Common myeloid progenitor, CD34-positive (primary cell): ENCODE data around the gene RNF183.
A peak's percentile ranks its signal among the peaks of the same experiment; 100 is the strongest.

Experiments
- CTCF ChIA-PET: fragments of 350-600 bp; sonication (Branson Sonifier 250); formaldehyde crosslinking; loops from one replicate; lab custom pipeline; 2021; ENCODE audit warnings: antibody characterized with exemption; lab: Charles Lee
- POLR2A ChIA-PET: fragments of 350-600 bp; sonication (Branson Sonifier 250); formaldehyde crosslinking; loops from one replicate; lab custom pipeline; 2021; ENCODE audit warnings: antibody characterized with exemption; lab: Charles Lee
- DNase-seq, 3 donors: peaks; one replicate each; pipeline versions ENCODE4 v3.0.0 to v3.0.0-alpha.2; 2013
- H3K27ac ChIP-seq, 2 experiments: 1 replicate in 1 of 2; 2 replicates in 1 of 2; pipeline ENCODE4 v1.7.0; 2013; ENCODE audit warnings: inconsistent platforms in 2 of 2, low read length in 2 of 2, mild to moderate bottlenecking in 2 of 2, low read depth in 1 of 2, moderate library complexity in 1 of 2; ENCODE audit not compliant: severe bottlenecking in 2 of 2, insufficient read depth in 1 of 2, poor library complexity in 1 of 2
- H3K27me3 ChIP-seq, 5 experiments: replicated peaks in 2 of 5; 1 replicate in 3 of 5; 2 replicates in 2 of 5; pipeline versions ENCODE4 v1.6.1 to v1.7.0; 2013; ENCODE audit warnings: low read length in 4 of 5, mild to moderate bottlenecking in 2 of 5, moderate library complexity in 2 of 5, inconsistent platforms in 1 of 5; ENCODE audit not compliant: insufficient read depth in 5 of 5, control insufficient read depth in 4 of 5
- H3K36me3 ChIP-seq, 4 experiments: 1 replicate in 2 of 4; 2 replicates in 2 of 4; pipeline versions ENCODE4 v1.6.1 to v1.7.0; 2013; ENCODE audit warnings: low read length in 3 of 4, control low read depth in 1 of 4, mild to moderate bottlenecking in 1 of 4; ENCODE audit not compliant: control insufficient read depth in 4 of 4, insufficient read depth in 4 of 4
- H3K4me1 ChIP-seq, 4 experiments: 1 replicate in 3 of 4; 2 replicates in 1 of 4; pipeline versions ENCODE4 v1.6.1 to v1.7.1; 2013; ENCODE audit warnings: low read length in 3 of 4, mild to moderate bottlenecking in 3 of 4, control low read depth in 1 of 4, inconsistent platforms in 1 of 4, moderate library complexity in 1 of 4; ENCODE audit not compliant: control insufficient read depth in 4 of 4, insufficient read depth in 4 of 4; ENCODE audit errors: control extremely low read depth in 1 of 4
- H3K4me3 ChIP-seq, 7 experiments: 1 replicate in 4 of 7; 2 replicates in 3 of 7; pipeline versions ENCODE4 v1.5.1 to v1.7.0; 2013; ENCODE audit warnings: mild to moderate bottlenecking in 7 of 7, low read length in 6 of 7, moderate library complexity in 6 of 7, inconsistent platforms in 2 of 7, low read depth in 2 of 7, control low read depth in 1 of 7; ENCODE audit not compliant: insufficient read depth in 4 of 7, control insufficient read depth in 1 of 7; ENCODE audit errors: extremely low read depth in 1 of 7
- H3K9me3 ChIP-seq, 5 experiments: 1 replicate in 4 of 5; 2 replicates in 1 of 5; pipeline versions ENCODE4 v1.6.1 to v1.7.1; 2013; ENCODE audit warnings: low read length in 4 of 5, mild to moderate bottlenecking in 2 of 5, inconsistent platforms in 1 of 5, low read depth in 1 of 5, moderate library complexity in 1 of 5; ENCODE audit not compliant: control insufficient read depth in 4 of 5, insufficient read depth in 2 of 5; ENCODE audit errors: control extremely low read depth in 1 of 5
- WGBS: methylation state at CpG from one replicate; pipeline ENCODE4 v1.1.5; 2013; ENCODE audit not compliant: insufficient coverage; 5-methylcytosine and 5-hydroxymethylcytosine counted together

The RNF183 gene

GRCh38 chr9:113320051-113320450 lies 16.9 kb upstream of the RNF183 start:
- no peaks in the 10 kb centered on the region for H3K27me3 ChIP-seq
- H3K4me1 ChIP-seq, result no peaks in the 10 kb centered on the region
- CTCF ChIA-PET, result interaction anchor here (1.0 to 2.7 kb wide), 4 partner anchors 8 to 28 kb away, joined by 3 to 12 read pairs (median 8); partner anchors contain the start of gene WDR31
- H3K9me3 ChIP-seq, result no peaks in the 10 kb centered on the region
- no peak overlapping the region for H3K4me3 ChIP-seq
- no peak overlapping the region for H3K27ac ChIP-seq
- 93% methylated on average over 3 of the region's 3 CpGs for WGBS
- H3K36me3 ChIP-seq, result peaks cover 5 to 39% (median 10%) of the 10 kb centered on the region in 4 experiments
- DNase-seq, result no peak
- POLR2A ChIA-PET, result no interaction called here

GRCh38 chr9:113319054-113319453 lies 15.9 kb upstream of the RNF183 start:
- ChIA-PET CTCF (interaction anchor here (0.8 to 2.7 kb wide), 6 partner anchors 10 to 339 kb away, joined by 3 to 12 read pairs (median 4); partner anchors contain the start of gene WDR31), POLR2A (no interaction called here)
- no peaks in the 10 kb centered on the region for H3K4me1 ChIP-seq
- H3K27me3 ChIP-seq, result no peaks in the 10 kb centered on the region
- 100% methylated on average over 2 of the region's 2 CpGs for WGBS
- peaks cover 5 to 39% (median 10%) of the 10 kb centered on the region in 4 experiments for H3K36me3 ChIP-seq
- no peak for DNase-seq
- H3K9me3 ChIP-seq, result no peaks in the 10 kb centered on the region
- H3K4me3 ChIP-seq, result no peak overlapping the region
- H3K27ac ChIP-seq, result no peak overlapping the region

GRCh38 chr9:113317777-113318176 lies 14.6 kb upstream of the RNF183 start:
- Histone ChIP-seq H3K4me3 (no peak overlapping the region), H3K4me1 (no peaks in the 10 kb centered on the region), H3K27ac (no peak overlapping the region), H3K36me3 (peaks cover 5 to 37% (median 10%) of the 10 kb centered on the region in 4 experiments), H3K9me3 (no peaks in the 10 kb centered on the region), H3K27me3 (no peaks in the 10 kb centered on the region)
- ChIA-PET POLR2A (no interaction called here), CTCF (interaction anchor here (1.2 to 2.7 kb wide), 5 partner anchors 9 to 340 kb away, joined by 3 to 12 read pairs (median 5); no protein-coding TSS in a partner anchor)
- DNase-seq, result peak in 2 of 3 donors; percentile 10 to 22
- WGBS, result 100% methylated on average over 2 of the region's 2 CpGs

GRCh38 chr9:113316030-113316429 lies 12.9 kb upstream of the RNF183 start:
- 100% methylated on average over 3 of the region's 4 CpGs for WGBS

GRCh38 chr9:113315231-113315630 lies 12.1 kb upstream of the RNF183 start:
- peaks cover 5 to 29% (median 10%) of the 10 kb centered on the region in 4 experiments for H3K36me3 ChIP-seq
- H3K4me1 ChIP-seq, result no peaks in the 10 kb centered on the region
- POLR2A ChIA-PET, result interaction anchor here (0.7 kb wide), 1 partner anchor 13 kb away, joined by 3 read pairs; no protein-coding TSS in a partner anchor
- H3K9me3 ChIP-seq, result no peaks in the 10 kb centered on the region
- H3K27ac ChIP-seq, result no peak overlapping the region
- CTCF ChIA-PET, result interaction anchor here (1.3 to 1.6 kb wide), 2 partner anchors 35 to 164 kb away, joined by 3 read pairs; partner anchors contain the start of gene SLC31A2
- no peak overlapping the region for H3K4me3 ChIP-seq
- DNase-seq, result no peak
- H3K27me3 ChIP-seq, result no peaks in the 10 kb centered on the region

More at GRCh38 chr9:113316030-113316429, 12.9 kb upstream of the RNF183 start:
- Histone ChIP-seq H3K27me3 (no peaks in the 10 kb centered on the region), H3K27ac (no peak overlapping the region), H3K4me1 (no peaks in the 10 kb centered on the region), H3K36me3 (peaks cover 5 to 35% (median 10%) of the 10 kb centered on the region in 4 experiments), H3K4me3 (no peak overlapping the region), H3K9me3 (no peaks in the 10 kb centered on the region)
- CTCF ChIA-PET, result interaction anchor here (0.7 to 1.3 kb wide), 3 partner anchors 93 to 224 kb away, joined by 3 to 4 read pairs (median 3); partner anchors contain the start of gene SLC31A2
- DNase-seq, result no peak
- POLR2A ChIA-PET, result interaction anchor here (0.7 kb wide), 1 partner anchor 12 kb away, joined by 3 read pairs; no protein-coding TSS in a partner anchor

GRCh38 chr9:113313261-113313660 lies 10.1 kb upstream of the RNF183 start:
- Histone ChIP-seq H3K9me3 (no peaks in the 10 kb centered on the region), H3K4me3 (no peak overlapping the region), H3K27me3 (no peaks in the 10 kb centered on the region), H3K27ac (no peak overlapping the region), H3K4me1 (no peaks in the 10 kb centered on the region), H3K36me3 (peaks cover under 1 to 13% (median 6%) of the 10 kb centered on the region in 4 experiments)
- CTCF ChIA-PET, result interaction anchor here (1.2 kb wide), 1 partner anchor 87 kb away, joined by 3 read pairs; no protein-coding TSS in a partner anchor
- POLR2A ChIA-PET, result no interaction called here
- no peak for DNase-seq
- 98% methylated on average over 5 of the region's 5 CpGs for WGBS

- H3K4me1 ChIP-seq, result no peaks in the 10 kb centered on the region
- H3K9me3 ChIP-seq, result no peaks in the 10 kb centered on the region
- no peaks in the 10 kb centered on the region for H3K27me3 ChIP-seq
- H3K36me3 ChIP-seq, result peaks cover 0 to 6% (median 4%) of the 10 kb centered on the region in 4 experiments
- H3K27ac ChIP-seq, result no peak overlapping the region
- H3K4me3 ChIP-seq, result no peak overlapping the region
- no peak for DNase-seq
- 83% methylated on average over 1 of the region's 3 CpGs for WGBS
- CTCF ChIA-PET, result interaction anchor here (0.6 to 2.7 kb wide), 14 partner anchors 8 to 1101 kb away, joined by 3 to 14 read pairs (median 3); partner anchors contain the start of gene ALAD
- POLR2A ChIA-PET, result no interaction called here
Measured at GRCh38 chr9:113311961-113312360, 8.8 kb upstream of the RNF183 start.
